Stomach smooth muscle (tissue), 2 donors: ENCODE results near the gene RAPGEF6.
"Not testable (repeated sequence)": the region's sequence is repeated elsewhere in the genome, so short reads cannot be mapped to it uniquely, and the experiment has no call there.

ENCODE experiments used
- H3K27ac ChIP-seq: one replicate; pipeline ENCODE4 v1.7.0; 2013; ENCODE audit warnings: mild to moderate bottlenecking, low read length, inconsistent platforms
- H3K27me3 ChIP-seq, 2 donors: one replicate each; pipeline ENCODE4 v1.7.0; 2013; ENCODE audit warnings: low read length in 2 of 2; ENCODE audit not compliant: insufficient read depth in 2 of 2, control insufficient read depth in 1 of 2
- H3K36me3 ChIP-seq, 2 donors: one replicate each; pipeline ENCODE4 v1.7.0; 2013; ENCODE audit warnings: low read length in 2 of 2; ENCODE audit not compliant: control insufficient read depth in 2 of 2, insufficient read depth in 2 of 2
- H3K4me1 ChIP-seq: one replicate; pipeline ENCODE4 v1.7.0; 2013; ENCODE audit warnings: low read length; ENCODE audit not compliant: control insufficient read depth, insufficient read depth
- H3K4me3 ChIP-seq, 2 donors: one replicate each; pipeline ENCODE4 v1.7.0; 2013; ENCODE audit warnings: low read length in 2 of 2
- H3K9ac ChIP-seq, 2 donors: one replicate each; pipeline ENCODE4 v1.7.0; 2013; ENCODE audit warnings: low read length in 2 of 2, mild to moderate bottlenecking in 1 of 2
- H3K9me3 ChIP-seq, 2 donors: one replicate each; pipeline ENCODE4 v1.7.0; 2013; ENCODE audit warnings: low read length in 2 of 2; ENCODE audit not compliant: control insufficient read depth in 2 of 2
- donor health status: healthy.
- donor health status: Pancreatic carcinoma.

Gene RAPGEF6

DNA sequence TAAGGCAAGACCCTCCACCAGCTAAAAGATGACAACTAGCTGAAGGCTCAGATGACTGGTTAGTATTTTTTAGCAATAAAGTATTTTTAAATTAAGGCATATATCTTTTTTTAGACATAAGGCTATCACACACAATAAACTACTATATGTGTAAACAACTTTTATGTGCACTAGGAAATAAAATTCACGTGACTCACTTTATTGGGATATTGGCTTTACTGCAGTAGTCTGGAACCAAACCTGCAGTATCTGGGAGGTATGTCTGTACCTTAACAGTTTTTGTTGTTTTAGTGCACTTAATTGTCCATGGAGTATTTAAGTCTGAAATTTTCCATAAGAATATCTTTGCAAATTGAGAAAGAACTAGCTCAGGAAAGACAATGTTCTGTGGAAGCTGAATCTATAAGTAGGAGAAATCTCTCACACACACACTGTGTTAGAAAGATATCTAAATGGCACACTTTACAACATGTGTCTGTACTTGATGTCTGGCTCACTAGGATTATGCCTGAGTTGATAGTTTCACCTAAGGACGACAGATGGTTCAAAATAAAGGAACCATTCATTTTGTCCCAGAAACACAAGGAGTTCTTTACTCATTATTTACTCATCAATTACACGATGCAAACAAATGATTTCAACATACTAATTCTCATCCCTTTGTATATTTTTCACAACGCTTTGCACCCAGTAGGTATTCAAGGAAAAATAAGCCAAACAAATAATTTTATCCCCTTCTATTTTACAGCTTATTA, 4.6 kb downstream of the RAPGEF6 start:
- no peak overlapping the region for H3K27ac ChIP-seq

GRCh38 chr5:131628990-131629389, 6.0 kb downstream of the RAPGEF6 start:
- H3K27ac ChIP-seq = no peak overlapping the region
- H3K4me1 ChIP-seq = no peaks in the 10 kb centered on the region
- H3K27me3 ChIP-seq = no peaks in the 10 kb centered on the region
- H3K4me3 ChIP-seq = no peak overlapping the region
- no peaks in the 10 kb centered on the region for H3K36me3 ChIP-seq
- no peaks in the 10 kb centered on the region for H3K9me3 ChIP-seq
- H3K9ac ChIP-seq = no peak overlapping the region

More for the DNA sequence above, 4.6 kb downstream of the RAPGEF6 start:
- no peak overlapping the region for H3K4me3 ChIP-seq
- no peaks in the 10 kb centered on the region for H3K36me3 ChIP-seq
- H3K9ac ChIP-seq = no peak overlapping the region
- no peaks in the 10 kb centered on the region for H3K27me3 ChIP-seq
- no peaks in the 10 kb centered on the region for H3K9me3 ChIP-seq
- no peaks in the 10 kb centered on the region for H3K4me1 ChIP-seq

DNA sequence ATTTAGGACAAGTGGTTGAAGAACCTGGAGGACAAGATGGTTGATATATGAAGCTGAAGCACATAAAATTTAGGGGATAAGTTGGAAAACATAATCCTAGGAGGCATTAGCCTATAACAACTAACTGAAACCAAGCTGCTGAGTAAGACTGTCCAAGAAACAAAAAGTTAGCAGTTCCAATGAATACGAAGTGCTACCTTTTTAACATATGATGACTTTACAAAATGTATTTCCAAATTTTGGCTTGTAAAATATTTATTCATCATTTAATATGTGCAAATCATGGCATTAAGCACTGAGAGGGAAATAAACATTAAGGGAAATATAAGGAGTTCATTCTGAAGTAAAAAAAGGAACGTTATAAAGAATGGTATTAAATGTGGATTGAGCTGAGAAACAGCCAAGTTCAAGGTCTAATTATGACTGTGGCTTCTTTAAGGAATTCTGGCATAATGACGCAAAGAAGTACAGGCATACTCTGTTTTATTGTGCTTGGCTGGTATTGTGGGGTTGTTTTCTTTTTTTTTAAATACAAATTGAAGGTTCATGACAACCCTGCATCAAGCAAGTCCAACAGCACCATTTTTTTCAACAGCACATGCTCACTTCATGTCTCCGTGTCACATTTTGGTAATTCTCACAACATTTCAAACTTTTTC, 7.7 kb downstream of the RAPGEF6 start:
- Histone ChIP-seq H3K36me3 (no peaks in the 10 kb centered on the region), H3K27me3 (no peaks in the 10 kb centered on the region), H3K9ac (no peak overlapping the region), H3K4me3 (no peak overlapping the region), H3K4me1 (no peaks in the 10 kb centered on the region), H3K27ac (no peak overlapping the region), H3K9me3 (no peaks in the 10 kb centered on the region)

- no peaks in the 10 kb centered on the region for H3K27me3 ChIP-seq
- no peak overlapping the region for H3K9ac ChIP-seq
- no peak overlapping the region for H3K27ac ChIP-seq
- H3K36me3 ChIP-seq = no peaks in the 10 kb centered on the region
- H3K9me3 ChIP-seq = no peaks in the 10 kb centered on the region
- H3K4me3 ChIP-seq = no peak overlapping the region
- H3K4me1 ChIP-seq = no peaks in the 10 kb centered on the region
These were observed 12.4 kb downstream of the RAPGEF6 start for GRCh38 chr5:131622633-131623032.

- not testable (repeated sequence) for H3K4me3 ChIP-seq, H3K9ac ChIP-seq, H3K9me3 ChIP-seq, H3K36me3 ChIP-seq, H3K27ac ChIP-seq, H3K4me1 ChIP-seq, H3K27me3 ChIP-seq
These were observed 13.9 kb downstream of the RAPGEF6 start for GRCh38 chr5:131621164-131621563.

GRCh38 chr5:131619102-131619501, 15.9 kb downstream of the RAPGEF6 start:
- no peaks in the 10 kb centered on the region for H3K27me3 ChIP-seq
- no peaks in the 10 kb centered on the region for H3K9me3 ChIP-seq
- H3K4me3 ChIP-seq = no peak overlapping the region
- no peak overlapping the region for H3K27ac ChIP-seq
- no peaks in the 10 kb centered on the region for H3K4me1 ChIP-seq
- no peaks in the 10 kb centered on the region for H3K36me3 ChIP-seq
- H3K9ac ChIP-seq = no peak overlapping the region

DNA sequence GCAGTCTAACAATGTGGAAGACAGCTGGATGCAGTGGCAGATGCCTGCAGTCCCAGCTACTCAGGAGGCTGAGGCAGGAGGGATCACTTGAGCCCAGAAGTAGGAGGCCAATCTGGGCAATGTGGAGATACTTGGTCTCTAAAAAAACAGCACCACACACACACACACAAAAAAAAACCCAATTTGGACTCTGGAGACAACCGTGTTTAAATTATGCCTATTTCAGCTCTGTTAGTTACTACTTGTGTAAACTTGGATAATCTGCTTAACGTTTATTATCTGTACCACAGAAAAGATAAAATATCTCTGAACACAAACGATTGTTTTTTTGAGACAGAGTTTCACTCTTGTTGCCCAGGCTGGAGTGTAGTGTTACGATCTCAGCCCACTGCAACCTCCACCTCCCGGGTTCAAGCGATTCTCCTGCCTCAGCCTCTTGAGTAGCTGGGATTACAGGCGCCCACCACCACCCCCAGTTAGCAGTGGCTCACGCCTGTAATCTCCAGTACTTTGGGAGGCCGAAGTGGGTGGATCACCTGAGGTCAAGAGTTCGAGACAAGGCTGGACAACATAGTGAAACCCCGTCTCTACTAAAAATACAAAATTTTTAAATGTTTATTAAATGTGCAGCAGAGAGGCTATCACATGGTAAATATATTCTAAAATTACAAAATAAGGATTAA, 17.7 kb downstream of the RAPGEF6 start:
- no peak overlapping the region for H3K9ac ChIP-seq
- no peaks in the 10 kb centered on the region for H3K9me3 ChIP-seq
- no peaks in the 10 kb centered on the region for H3K27me3 ChIP-seq
- no peaks in the 10 kb centered on the region for H3K4me1 ChIP-seq
- no peak overlapping the region for H3K4me3 ChIP-seq
- H3K27ac ChIP-seq = no peak overlapping the region
- H3K36me3 ChIP-seq = no peaks in the 10 kb centered on the region

- Histone ChIP-seq H3K36me3 (no peaks in the 10 kb centered on the region), H3K27me3 (no peaks in the 10 kb centered on the region), H3K4me1 (no peaks in the 10 kb centered on the region), H3K9ac (no peak overlapping the region), H3K27ac (no peak overlapping the region), H3K4me3 (no peak overlapping the region), H3K9me3 (no peaks in the 10 kb centered on the region)
These were observed 19.1 kb downstream of the RAPGEF6 start for GRCh38 chr5:131615957-131616356.

DNA sequence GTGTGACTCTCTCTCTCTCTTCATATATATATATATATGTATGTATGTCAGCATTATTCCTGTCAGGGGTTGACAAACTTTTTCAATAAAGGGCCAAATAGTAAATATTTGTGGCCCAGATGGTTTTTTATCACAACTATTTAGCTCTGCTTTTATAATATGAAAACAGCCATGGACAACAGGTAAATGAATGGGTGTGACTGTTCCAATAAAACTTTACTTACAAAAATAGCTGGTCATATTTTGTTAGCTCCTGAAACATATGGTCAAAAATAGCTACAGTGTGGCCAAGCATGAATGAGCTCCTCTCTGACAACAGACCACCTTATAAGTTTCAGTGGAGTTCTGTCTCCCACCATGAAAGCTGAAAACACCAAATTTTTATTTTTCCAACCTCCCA, 21.6 kb downstream of the RAPGEF6 start:
- H3K4me1 ChIP-seq = no peaks in the 10 kb centered on the region
- H3K36me3 ChIP-seq = no peaks in the 10 kb centered on the region
- no peak overlapping the region for H3K9ac ChIP-seq
- H3K27ac ChIP-seq = no peak overlapping the region
- H3K4me3 ChIP-seq = no peak overlapping the region
- no peaks in the 10 kb centered on the region for H3K9me3 ChIP-seq
- no peaks in the 10 kb centered on the region for H3K27me3 ChIP-seq

DNA sequence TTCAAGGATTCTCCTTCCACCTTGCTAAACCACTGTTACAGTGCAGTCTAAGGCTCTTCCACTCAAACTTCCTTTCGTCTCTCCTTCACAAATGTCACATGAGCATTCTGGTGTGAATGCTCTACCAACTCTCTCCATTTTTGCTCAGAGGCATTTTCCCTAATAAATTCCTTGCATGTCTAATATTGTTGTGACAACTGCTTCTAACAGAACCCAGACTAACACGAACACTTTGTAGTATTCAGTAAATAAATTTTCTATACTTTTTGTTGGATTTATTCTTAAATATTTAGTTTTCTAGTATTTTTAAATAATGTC, 24.0 kb downstream of the RAPGEF6 start:
- no peaks in the 10 kb centered on the region for H3K9me3 ChIP-seq
- no peak overlapping the region for H3K27ac ChIP-seq
- no peak overlapping the region for H3K4me3 ChIP-seq

More for the DNA sequence above, 24.0 kb downstream of the RAPGEF6 start:
- Histone ChIP-seq H3K4me1 (no peaks in the 10 kb centered on the region), H3K27me3 (no peaks in the 10 kb centered on the region), H3K9ac (no peak overlapping the region), H3K36me3 (no peaks in the 10 kb centered on the region)
